ENCODE measurements around the gene PPARG.

DNA sequence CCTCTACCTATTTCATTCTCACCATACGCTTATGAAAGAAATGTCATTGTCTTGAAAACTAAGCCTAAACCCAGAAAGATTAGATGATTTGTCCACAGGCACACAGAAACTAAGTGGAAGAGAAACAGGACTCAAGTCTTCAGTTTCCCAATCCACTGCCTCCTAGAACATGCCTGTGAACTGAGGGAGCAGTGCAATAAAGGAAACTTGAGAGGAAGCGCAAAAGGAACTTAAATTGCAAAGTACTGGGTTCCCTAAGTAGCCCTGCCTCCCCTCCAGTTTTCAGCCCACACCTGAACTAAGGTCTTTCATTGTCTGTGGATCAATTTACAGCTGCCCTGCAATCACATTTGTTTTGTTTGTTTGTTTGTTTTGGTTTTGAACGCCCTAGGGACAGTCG, 138.7 kb downstream of the PPARG start:
- TF ChIP-seq, protein P1, sequence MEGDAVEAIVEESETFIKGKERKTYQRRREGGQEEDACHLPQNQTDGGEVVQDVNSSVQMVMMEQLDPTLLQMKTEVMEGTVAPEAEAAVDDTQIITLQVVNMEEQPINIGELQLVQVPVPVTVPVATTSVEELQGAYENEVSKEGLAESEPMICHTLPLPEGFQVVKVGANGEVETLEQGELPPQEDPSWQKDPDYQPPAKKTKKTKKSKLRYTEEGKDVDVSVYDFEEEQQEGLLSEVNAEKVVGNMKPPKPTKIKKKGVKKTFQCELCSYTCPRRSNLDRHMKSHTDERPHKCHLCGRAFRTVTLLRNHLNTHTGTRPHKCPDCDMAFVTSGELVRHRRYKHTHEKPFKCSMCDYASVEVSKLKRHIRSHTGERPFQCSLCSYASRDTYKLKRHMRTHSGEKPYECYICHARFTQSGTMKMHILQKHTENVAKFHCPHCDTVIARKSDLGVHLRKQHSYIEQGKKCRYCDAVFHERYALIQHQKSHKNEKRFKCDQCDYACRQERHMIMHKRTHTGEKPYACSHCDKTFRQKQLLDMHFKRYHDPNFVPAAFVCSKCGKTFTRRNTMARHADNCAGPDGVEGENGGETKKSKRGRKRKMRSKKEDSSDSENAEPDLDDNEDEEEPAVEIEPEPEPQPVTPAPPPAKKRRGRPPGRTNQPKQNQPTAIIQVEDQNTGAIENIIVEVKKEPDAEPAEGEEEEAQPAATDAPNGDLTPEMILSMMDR (IDR thresholded peaks at IDR 0.05) = no peak
- no peak for TF ChIP-seq POLR2AphosphoS5 (IDR thresholded peaks at IDR 0.05)

Data from sigmoid colon (tissue), 4 donors.